Activated T-helper 1 cell treated with anti-CD3 and anti-CD28 coated beads, Interleukin-12 subunit alpha, Interleukin-12 subunit beta, Interleukin-2, Interleukin-4 antibody, amounts not matched to agents 30 ng/mL and 10 ng/mL and 1 ng/mL, durations not matched to agents 14 hours and 24 hours and 36 hours (primary cell): ENCODE measurements around the gene DIPK1A. TPM values are rescaled to one million over a fixed set of nuclear protein-coding genes. Genes with fewer than 3 reads are reported as not detected.
A peak's percentile ranks its signal among the peaks of the same experiment; 100 is the strongest.

ENCODE experiments used
- DNase-seq: peaks from one replicate; pipeline ENCODE4 v3.0.0; 2021; ENCODE audit warnings: low spot score
- H3K27ac Mint-ChIP-seq: one replicate; pipeline ENCODE4 v1.8.0; 2021; ENCODE audit warnings: mild to moderate bottlenecking, mixed read lengths
- H3K27me3 Mint-ChIP-seq: one replicate; pipeline ENCODE4 v1.8.0; 2022; ENCODE audit warnings: mild to moderate bottlenecking, moderate library complexity, mixed read lengths; ENCODE audit not compliant: insufficient read depth
- H3K36me3 Mint-ChIP-seq: one replicate; pipeline ENCODE4 v1.8.0; 2021; ENCODE audit warnings: low read depth, mixed read lengths
- H3K4me1 Mint-ChIP-seq: one replicate; pipeline ENCODE4 v1.8.0; 2021; ENCODE audit warnings: low read depth, mixed read lengths
- H3K4me3 Mint-ChIP-seq: one replicate; pipeline ENCODE4 v1.8.0; 2021; ENCODE audit warnings: mild to moderate bottlenecking, moderate library complexity, mixed read lengths
- H3K9me3 Mint-ChIP-seq: one replicate; pipeline ENCODE4 v1.8.0; 2021; ENCODE audit warnings: mixed read lengths
- intact Hi-C: fragments of 100-400 bp; cut with micrococcal nuclease; formaldehyde crosslinking; loops from one replicate; pipeline ENCODE4 v1.15.1; 2024
- total RNA-seq: library from RNA; stranded (reverse); gene quantifications from 2 replicates; pipeline ENCODE4 v1.2.3, GENCODE V29; 2022

Gene DIPK1A
- total RNA-seq, 1 donor from 2014 or later: 20.8 TPM

DNA sequence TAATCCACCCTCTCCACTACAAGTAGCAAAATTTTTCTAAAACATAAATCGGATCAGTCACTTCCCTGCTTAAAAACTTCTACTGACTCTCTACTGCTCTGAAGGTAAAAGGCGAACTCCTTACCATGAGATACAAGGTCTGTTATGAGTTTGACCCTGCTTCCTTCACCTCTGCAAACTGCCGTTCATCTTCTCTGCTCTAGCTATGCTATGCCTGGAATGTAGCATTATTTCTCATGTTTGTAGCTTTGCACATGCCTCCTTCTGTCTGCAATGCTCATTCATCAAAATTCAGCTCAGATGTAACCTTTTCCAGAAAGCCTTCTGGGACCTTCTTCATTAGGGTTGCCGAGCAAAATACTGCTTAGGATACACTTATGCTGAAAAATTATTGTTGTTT is 98.7 kb downstream of the DIPK1A start:
- Mint-ChIP-seq H3K27ac (no peak overlapping the region), H3K4me3 (no peak overlapping the region)

DNA sequence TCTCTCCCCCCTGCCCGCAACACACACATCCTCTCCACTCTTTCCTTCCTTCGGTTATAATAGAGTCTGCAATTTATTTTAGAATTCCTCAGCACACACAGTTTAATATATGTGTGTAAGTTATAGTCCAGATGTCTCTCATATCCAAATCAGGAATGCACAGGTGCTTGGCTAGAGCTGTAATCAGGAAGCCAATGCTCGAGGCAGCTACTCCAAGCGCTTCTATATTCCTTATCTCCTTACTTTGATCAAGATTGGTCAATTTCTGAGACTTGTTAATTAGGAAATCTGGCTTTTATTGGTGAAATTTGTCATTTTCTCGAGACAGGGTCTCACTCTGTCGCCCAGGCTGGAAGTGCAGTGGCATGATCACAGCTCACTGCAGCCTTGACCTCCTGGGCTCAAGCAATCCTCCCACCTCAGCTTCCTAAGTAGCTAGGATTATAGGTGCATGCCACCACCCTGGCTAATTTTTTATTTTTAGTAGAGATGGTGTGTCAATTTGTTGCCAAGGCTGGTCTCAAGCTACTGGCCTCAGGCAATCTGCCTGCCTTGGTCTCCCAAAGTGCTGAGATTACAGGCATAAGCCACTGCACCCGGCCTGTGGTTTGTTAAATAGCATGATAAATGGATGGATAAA is 101.7 kb downstream of the DIPK1A start:
- H3K27me3 Mint-ChIP-seq: no peaks in the 10 kb centered on the region
- intact Hi-C loops: loop anchor here (1.0 to 5.0 kb wide), 7 partner anchors 28 to 218 kb away; partner anchors contain the start of gene MTF2

More for the DNA sequence above, 98.7 kb downstream of the DIPK1A start:
- DNase-seq: no peak
- intact Hi-C loops: no loop called here
- H3K27me3 Mint-ChIP-seq: no peaks in the 10 kb centered on the region
- peaks cover 2% of the 10 kb centered on the region for H3K36me3 Mint-ChIP-seq
- peaks cover 17% of the 10 kb centered on the region for H3K4me1 Mint-ChIP-seq
- H3K9me3 Mint-ChIP-seq: no peaks in the 10 kb centered on the region

DNA sequence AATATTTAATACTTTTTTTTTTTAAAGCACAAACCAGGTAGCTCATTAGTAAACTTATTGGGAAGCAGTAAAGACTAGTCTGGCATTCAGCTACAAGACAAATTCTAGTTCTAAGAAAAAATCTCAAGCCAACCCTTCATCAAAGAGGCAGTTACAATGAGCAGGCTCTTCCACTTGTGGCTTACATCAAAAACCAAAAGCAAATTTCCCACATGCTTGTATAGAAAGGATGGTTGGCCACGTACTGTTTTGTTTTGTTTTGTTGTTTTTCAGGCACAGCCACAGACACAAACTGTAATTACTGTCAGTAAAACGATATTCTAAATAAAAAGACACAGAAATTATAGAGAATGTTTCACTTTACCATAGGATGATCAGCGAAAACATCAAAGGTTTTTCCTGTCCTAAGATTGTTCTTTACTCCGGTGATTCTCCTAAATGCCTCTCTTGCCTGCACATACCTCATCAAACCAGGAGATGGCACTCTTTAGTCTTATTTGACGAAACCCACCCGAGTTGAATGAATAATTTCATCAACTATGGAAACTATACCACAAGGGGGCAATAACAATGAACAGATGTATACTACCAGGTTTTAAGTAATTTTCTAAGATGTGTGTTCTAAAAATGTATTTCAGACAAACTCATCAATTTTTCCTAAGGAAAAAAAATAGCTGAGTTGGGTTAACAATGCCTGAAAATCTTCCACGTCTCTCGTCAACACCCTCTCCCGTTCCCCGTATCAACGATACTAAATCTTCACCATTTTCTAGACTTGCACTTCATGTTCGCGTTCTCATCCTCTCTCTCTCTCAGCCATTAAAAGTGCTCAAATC is 102.5 kb downstream of the DIPK1A start:
- intact Hi-C loops: loop anchor here (1.0 to 5.0 kb wide), 7 partner anchors 27 to 219 kb away; partner anchors contain the start of gene MTF2
- H3K27me3 Mint-ChIP-seq: no peaks in the 10 kb centered on the region
- H3K4me1 Mint-ChIP-seq: peaks cover 24% of the 10 kb centered on the region
- peaks cover 6% of the 10 kb centered on the region for H3K36me3 Mint-ChIP-seq
- H3K27ac Mint-ChIP-seq: peak overlapping the region; percentile 64
- DNase-seq: peak; percentile 57
- peaks cover 10% of the 10 kb centered on the region for H3K9me3 Mint-ChIP-seq
- H3K4me3 Mint-ChIP-seq: peak overlapping the region; percentile 46

More for the DNA sequence above, 101.7 kb downstream of the DIPK1A start:
- peaks cover 3% of the 10 kb centered on the region for H3K36me3 Mint-ChIP-seq
- H3K27ac Mint-ChIP-seq: peak overlapping the region; percentile 57
- peak overlapping the region; percentile 46 for H3K4me3 Mint-ChIP-seq
- DNase-seq: no peak
- H3K4me1 Mint-ChIP-seq: peaks cover 20% of the 10 kb centered on the region
- H3K9me3 Mint-ChIP-seq: peaks cover 8% of the 10 kb centered on the region

DNA sequence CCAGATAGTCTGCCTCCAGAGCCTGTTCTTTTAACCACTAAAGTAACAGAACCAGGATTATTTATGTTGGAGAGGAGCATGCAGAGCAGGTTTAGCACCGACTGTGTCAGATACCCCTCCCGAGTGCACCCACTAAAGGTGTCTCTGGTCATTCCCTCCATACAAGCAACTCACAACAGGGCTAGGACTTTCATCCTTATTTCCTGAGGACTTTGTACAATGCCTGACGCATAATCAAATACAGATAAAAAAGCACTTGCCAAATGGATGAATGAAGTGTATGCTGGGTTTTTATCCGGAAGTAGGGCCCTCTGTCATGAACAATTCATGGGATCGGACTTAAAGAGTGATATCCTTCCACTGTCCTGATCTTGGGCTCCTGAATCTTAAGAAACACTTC is 103.4 kb downstream of the DIPK1A start:
- no peak overlapping the region for H3K27ac Mint-ChIP-seq

DNA sequence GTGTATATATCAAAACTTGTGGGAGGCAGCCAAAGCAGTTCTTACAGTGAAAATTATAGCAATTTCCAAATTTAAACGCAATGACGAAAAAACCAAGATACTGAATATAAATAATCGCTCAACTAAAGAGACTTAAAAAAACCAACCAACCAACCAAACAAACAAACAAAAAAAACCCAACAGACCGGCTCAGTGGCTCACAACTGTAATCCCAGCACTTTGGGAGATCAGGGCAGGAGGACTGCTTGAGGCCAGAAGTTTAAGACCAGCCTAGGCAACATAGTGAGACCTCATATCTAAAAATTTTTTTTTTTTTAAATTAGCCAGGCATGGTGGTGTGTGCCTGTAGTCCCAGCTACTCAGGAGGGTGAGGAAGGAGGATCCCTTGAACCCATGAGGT is 106.0 kb downstream of the DIPK1A start:
- Mint-ChIP-seq H3K27me3 (no peaks in the 10 kb centered on the region), H3K36me3 (peaks cover 6% of the 10 kb centered on the region), H3K9me3 (peaks cover 10% of the 10 kb centered on the region), H3K4me3 (no peak overlapping the region), H3K27ac (no peak overlapping the region), H3K4me1 (peaks cover 24% of the 10 kb centered on the region)
- intact Hi-C loops: loop anchor here (5.0 kb wide), 2 partner anchors 207 to 222 kb away; partner anchors contain the start of gene MTF2
- no peak for DNase-seq

More for the DNA sequence above, 103.4 kb downstream of the DIPK1A start:
- intact Hi-C loops: loop anchor here (5.0 kb wide), 2 partner anchors 204 to 219 kb away; partner anchors contain the start of gene MTF2
- H3K36me3 Mint-ChIP-seq: peaks cover 6% of the 10 kb centered on the region
- H3K4me3 Mint-ChIP-seq: no peak overlapping the region
- peaks cover 24% of the 10 kb centered on the region for H3K4me1 Mint-ChIP-seq
- no peak for DNase-seq
- peaks cover 10% of the 10 kb centered on the region for H3K9me3 Mint-ChIP-seq
- H3K27me3 Mint-ChIP-seq: no peaks in the 10 kb centered on the region

DNA sequence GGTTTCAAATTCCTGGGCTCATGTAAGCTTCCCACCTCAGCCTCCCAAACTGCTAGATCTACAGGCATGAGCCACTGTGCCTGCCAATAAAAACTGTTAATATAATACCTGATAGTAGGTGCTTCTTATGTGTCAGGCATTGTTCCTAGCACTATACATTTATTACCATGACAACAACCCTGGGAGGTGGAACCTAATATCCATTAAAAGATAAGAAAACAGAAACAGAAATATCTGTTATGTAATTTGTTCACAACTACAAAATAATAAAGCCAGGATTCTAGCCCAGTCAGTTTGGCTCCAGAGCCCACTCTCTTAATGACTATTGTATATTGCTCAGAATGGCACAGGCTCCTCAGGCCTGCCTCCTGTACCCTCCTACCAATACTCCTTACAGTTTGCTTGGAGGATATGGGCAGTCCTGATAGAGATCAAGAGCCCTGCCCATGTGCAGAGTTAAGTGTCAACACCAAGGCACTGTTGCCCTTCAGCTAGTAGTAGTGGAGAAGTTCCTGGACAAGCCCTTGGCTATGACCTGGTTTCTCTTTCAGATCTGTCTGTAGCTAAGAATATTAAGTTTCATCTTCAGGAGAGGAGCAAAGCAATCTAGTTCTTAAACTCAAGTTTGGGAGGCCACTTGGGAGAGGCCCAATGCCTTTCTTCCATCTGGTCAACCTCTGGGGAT is 107.0 kb downstream of the DIPK1A start:
- Mint-ChIP-seq H3K4me3 (no peak overlapping the region), H3K9me3 (peaks cover 10% of the 10 kb centered on the region), H3K4me1 (peaks cover 20% of the 10 kb centered on the region), H3K27me3 (no peaks in the 10 kb centered on the region), H3K27ac (no peak overlapping the region), H3K36me3 (peaks cover 9% of the 10 kb centered on the region)
- no peak for DNase-seq
- intact Hi-C loops: no loop called here

DNA sequence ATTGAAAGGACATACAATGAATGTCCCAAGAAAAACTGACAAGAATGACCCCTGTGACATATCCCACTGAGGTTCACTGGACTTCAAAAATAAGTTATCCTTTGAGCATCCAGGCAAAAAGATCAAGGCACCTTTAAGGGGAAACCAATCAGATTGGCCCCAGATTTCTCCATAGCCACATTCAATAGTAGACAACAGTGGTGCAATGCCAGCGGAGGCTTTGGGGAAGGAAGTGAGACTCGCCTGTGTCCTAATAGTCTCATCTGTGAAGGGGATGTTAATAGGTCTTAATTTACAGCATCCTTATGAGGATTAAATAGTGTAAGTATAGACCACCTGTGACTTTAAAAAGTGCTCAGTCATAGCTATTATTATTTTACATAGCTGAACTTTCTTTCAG is 108.0 kb downstream of the DIPK1A start:
- H3K27me3 Mint-ChIP-seq: no peaks in the 10 kb centered on the region

DNA sequence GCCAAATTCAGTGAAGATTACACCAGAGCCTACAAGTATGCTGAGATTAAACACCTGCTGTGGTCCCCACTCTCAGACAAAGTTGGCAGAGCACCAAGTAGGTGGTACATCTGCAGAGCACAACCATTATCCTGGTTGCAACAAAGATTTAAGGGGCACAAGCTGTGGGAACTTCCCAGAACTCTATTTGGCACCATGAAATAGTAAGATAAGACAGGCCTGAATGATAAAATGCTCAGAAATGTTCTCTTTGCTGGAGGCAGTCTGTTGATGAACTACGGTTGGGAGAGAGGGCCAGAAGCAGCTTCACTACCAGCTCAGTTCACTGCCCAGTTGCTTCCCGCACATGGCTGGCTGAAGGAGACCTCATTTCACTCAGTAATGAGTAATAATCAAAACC is 109.5 kb downstream of the DIPK1A start:
- intact Hi-C loops: no loop called here
- no peak for DNase-seq
- H3K36me3 Mint-ChIP-seq: peaks cover 9% of the 10 kb centered on the region
- peaks cover 10% of the 10 kb centered on the region for H3K9me3 Mint-ChIP-seq
- no peaks in the 10 kb centered on the region for H3K27me3 Mint-ChIP-seq
- H3K4me1 Mint-ChIP-seq: peaks cover 7% of the 10 kb centered on the region
- no peak overlapping the region for H3K4me3 Mint-ChIP-seq
- H3K27ac Mint-ChIP-seq: no peak overlapping the region

More for the DNA sequence above, 108.0 kb downstream of the DIPK1A start:
- no peak overlapping the region for H3K27ac Mint-ChIP-seq
- H3K36me3 Mint-ChIP-seq: peaks cover 9% of the 10 kb centered on the region
- DNase-seq: no peak
- H3K9me3 Mint-ChIP-seq: peaks cover 10% of the 10 kb centered on the region
- H3K4me3 Mint-ChIP-seq: no peak overlapping the region
- intact Hi-C loops: no loop called here
- peaks cover 11% of the 10 kb centered on the region for H3K4me1 Mint-ChIP-seq

DNA sequence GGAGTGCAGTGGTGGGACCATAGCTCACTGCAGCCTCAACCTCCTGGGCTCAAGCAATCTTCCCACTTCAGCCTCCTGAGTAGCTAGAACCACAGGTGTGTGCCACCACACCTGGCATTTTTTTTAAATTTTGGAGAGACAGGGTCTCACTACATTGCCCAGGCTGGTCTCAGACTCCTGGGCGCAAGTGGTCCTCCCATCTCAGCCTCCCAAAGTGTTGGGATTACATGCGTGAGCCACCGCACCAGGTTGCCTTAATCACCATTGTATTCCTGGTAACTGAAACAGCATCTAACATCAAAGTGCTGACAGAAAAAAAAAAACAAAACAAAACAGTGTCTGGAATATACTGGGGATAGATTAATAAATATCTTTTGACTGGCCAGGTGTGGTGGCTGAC is 111.2 kb downstream of the DIPK1A start:
- peaks cover 7% of the 10 kb centered on the region for H3K4me1 Mint-ChIP-seq
- H3K27me3 Mint-ChIP-seq: no peaks in the 10 kb centered on the region
- intact Hi-C loops: no loop called here
- H3K27ac Mint-ChIP-seq: no peak overlapping the region
- H3K9me3 Mint-ChIP-seq: peaks cover 8% of the 10 kb centered on the region
- no peak for DNase-seq
- H3K36me3 Mint-ChIP-seq: peaks cover 14% of the 10 kb centered on the region
- no peak overlapping the region for H3K4me3 Mint-ChIP-seq

DNA sequence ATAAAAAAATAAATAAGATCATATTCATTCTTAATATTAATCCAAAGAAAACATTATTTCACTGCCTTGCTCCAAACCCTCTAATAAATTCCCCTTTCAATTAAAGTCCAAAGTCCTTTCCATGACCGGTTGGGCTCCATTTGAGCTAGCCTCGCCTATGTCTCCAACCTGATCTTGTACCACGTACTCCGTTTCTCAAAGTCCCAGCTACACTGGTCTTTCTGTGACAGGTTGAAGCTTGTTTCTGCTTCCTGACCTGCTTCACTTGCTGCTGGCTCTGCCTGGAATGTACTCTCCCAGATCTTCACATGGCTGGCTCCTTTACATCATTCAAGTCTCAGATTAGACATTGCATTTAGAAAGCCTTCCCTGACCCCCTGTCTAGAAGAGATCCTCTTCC is 113.1 kb downstream of the DIPK1A start:
- intact Hi-C loops: no loop called here
- H3K27me3 Mint-ChIP-seq: no peaks in the 10 kb centered on the region
- no peak for DNase-seq
- no peaks in the 10 kb centered on the region for H3K9me3 Mint-ChIP-seq
- no peak overlapping the region for H3K27ac Mint-ChIP-seq
- no peak overlapping the region for H3K4me3 Mint-ChIP-seq
- no peaks in the 10 kb centered on the region for H3K4me1 Mint-ChIP-seq
- H3K36me3 Mint-ChIP-seq: peaks cover 18% of the 10 kb centered on the region

DNA sequence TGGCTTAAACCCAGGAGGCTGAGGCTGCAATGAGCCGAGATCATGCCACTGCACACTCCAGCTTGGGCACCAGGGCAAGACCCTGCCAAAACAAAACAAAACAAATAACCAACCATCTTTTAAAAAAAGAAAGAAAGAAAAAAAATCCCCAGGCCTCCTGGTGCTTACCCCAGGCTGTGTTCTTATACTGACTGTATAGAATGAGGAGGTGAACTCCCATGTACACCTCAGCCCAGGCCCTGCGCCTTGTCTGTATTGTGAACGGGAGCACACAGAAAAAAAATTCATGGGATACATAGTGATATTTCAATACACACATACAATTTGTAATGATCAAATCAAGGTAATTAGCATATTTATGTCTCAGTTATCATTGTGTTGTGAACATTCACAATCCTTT is 115.4 kb downstream of the DIPK1A start:
- Mint-ChIP-seq H3K4me1 (peaks cover 5% of the 10 kb centered on the region), H3K27me3 (no peaks in the 10 kb centered on the region), H3K4me3 (no peak overlapping the region), H3K27ac (no peak overlapping the region), H3K9me3 (no peaks in the 10 kb centered on the region), H3K36me3 (peaks cover 31% of the 10 kb centered on the region)
- no peak for DNase-seq
- intact Hi-C loops: no loop called here

DNA sequence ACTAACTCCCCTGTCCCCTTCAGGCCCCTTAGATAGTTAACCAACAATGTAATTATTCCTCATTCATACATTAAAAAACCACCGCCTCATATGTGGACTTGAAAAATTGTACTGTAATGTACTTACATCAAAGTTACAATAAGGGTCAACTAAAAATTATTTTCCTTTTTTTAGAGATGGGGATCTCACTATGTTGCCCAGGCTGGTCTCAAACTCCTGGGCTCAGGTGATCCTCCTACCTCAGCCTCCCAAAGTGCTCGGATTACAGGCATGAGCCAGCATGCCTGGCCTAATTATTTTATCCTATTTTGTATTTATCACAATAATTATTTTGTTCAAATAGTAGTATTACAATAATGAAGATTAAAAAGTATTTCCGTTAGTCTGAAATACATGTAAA is 116.8 kb downstream of the DIPK1A start:
- no peaks in the 10 kb centered on the region for H3K9me3 Mint-ChIP-seq
- H3K27me3 Mint-ChIP-seq: no peaks in the 10 kb centered on the region
- H3K4me1 Mint-ChIP-seq: peaks cover 15% of the 10 kb centered on the region
- no peak overlapping the region for H3K27ac Mint-ChIP-seq
- intact Hi-C loops: no loop called here
- peaks cover 40% of the 10 kb centered on the region for H3K36me3 Mint-ChIP-seq
- no peak overlapping the region for H3K4me3 Mint-ChIP-seq
- no peak for DNase-seq
